SK-N-SH (cell line): ENCODE results near the gene EXOC5.

Experiments
- CHD2 ChIP-seq: fragments of 150-350 bp; IDR thresholded peaks from 2 replicates; pipeline ENCODE4 v1.6.1; 2018; ENCODE audit warnings: low read length; ENCODE audit not compliant: partially characterized antibody
- EP300 ChIP-seq, 2 experiments: IDR thresholded peaks; 2 replicates each; pipeline versions ENCODE4 v1.4.0 to v1.6.1; 2012; ENCODE audit warnings: borderline replicate concordance in 1 of 2, low read depth in 1 of 2, low read length in 1 of 2
- EZH2phosphoT487 ChIP-seq: fragments of 200-600 bp; sonication (generic); IDR thresholded peaks from 2 replicates; pipeline ENCODE4 v1.6.1; 2017; ENCODE audit warnings: low read depth, mixed run types, mild to moderate bottlenecking, antibody characterized with exemption, moderate library complexity, borderline replicate concordance
- NFIC ChIP-seq: IDR thresholded peaks from 2 replicates; pipeline ENCODE4 v1.4.0; 2012; ENCODE audit warnings: borderline replicate concordance
- RAD21 ChIP-seq: IDR thresholded peaks from 2 replicates; pipeline ENCODE4 v1.6.1; 2012; ENCODE audit warnings: mild to moderate bottlenecking, low read length
- RFX5 ChIP-seq: IDR thresholded peaks from 2 replicates; pipeline ENCODE4 v1.6.1; 2012; ENCODE audit warnings: mild to moderate bottlenecking, improper control_type of control experiment, low read length
- SIN3A ChIP-seq: IDR thresholded peaks from 2 replicates; pipeline ENCODE4 v1.6.1; 2012; ENCODE audit warnings: low read depth, mild to moderate bottlenecking, low read length, moderate library complexity, borderline replicate concordance
- TCF12 ChIP-seq: IDR thresholded peaks from 2 replicates; pipeline ENCODE4 v1.4.0; 2012
- TF ChIP-seq, protein P1 (sequence below): fragments of 200-600 bp; sonication (generic); IDR thresholded peaks from 2 replicates; pipeline ENCODE4 v1.6.1; 2017; ENCODE audit warnings: antibody characterized with exemption, mild to moderate bottlenecking, moderate library complexity
- TF ChIP-seq, protein P2 (sequence below): IDR thresholded peaks from 2 replicates; pipeline ENCODE4 v1.4.0; 2012; ENCODE audit warnings: low read depth, borderline replicate concordance
- TF ChIP-seq, protein P3 (sequence below): IDR thresholded peaks from 2 replicates; pipeline ENCODE4 v1.6.1; 2012; ENCODE audit warnings: mild to moderate bottlenecking, low read depth, low read length, moderate library complexity
- TF ChIP-seq, protein P4 (sequence below): IDR thresholded peaks from 2 replicates; pipeline ENCODE4 v1.4.0; 2012; ENCODE audit warnings: low read depth
- TF ChIP-seq, protein P5 (sequence below): IDR thresholded peaks from 2 replicates; pipeline ENCODE4 v1.4.0; 2012; ENCODE audit warnings: low read depth, borderline replicate concordance
- TF ChIP-seq, protein P6 (sequence below): fragments of 150-350 bp; IDR thresholded peaks from 2 replicates; pipeline ENCODE4 v1.6.1; 2017; ENCODE audit warnings: antibody characterized with exemption, low read length, low read depth, borderline replicate concordance

DNA sequence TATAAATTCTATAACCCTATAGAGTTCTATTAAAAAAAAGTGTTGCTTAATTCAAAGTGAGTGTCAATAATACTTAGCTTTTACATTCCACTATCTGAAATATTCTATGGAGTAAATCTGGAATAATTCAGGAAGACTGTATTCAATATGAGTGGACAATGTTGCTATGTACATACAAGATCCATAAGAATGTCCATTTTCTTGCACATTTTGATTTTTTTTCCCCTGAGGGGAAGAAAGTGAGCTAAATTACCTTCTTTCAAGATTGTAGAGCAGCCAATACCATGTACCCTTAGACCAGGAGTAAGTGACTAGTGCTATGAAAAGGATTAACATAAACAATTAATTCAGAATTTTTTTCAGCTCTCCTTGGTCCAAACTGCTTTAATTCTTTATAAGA is 25.4 kb downstream of the EXOC5 start:
- no peak for TF ChIP-seq EP300 (IDR thresholded peaks at IDR 0.05; ENCODE audit: borderline replicate concordance in 1 of 2, low read depth in 1 of 2, low read length in 1 of 2)
- TF ChIP-seq, protein P1, sequence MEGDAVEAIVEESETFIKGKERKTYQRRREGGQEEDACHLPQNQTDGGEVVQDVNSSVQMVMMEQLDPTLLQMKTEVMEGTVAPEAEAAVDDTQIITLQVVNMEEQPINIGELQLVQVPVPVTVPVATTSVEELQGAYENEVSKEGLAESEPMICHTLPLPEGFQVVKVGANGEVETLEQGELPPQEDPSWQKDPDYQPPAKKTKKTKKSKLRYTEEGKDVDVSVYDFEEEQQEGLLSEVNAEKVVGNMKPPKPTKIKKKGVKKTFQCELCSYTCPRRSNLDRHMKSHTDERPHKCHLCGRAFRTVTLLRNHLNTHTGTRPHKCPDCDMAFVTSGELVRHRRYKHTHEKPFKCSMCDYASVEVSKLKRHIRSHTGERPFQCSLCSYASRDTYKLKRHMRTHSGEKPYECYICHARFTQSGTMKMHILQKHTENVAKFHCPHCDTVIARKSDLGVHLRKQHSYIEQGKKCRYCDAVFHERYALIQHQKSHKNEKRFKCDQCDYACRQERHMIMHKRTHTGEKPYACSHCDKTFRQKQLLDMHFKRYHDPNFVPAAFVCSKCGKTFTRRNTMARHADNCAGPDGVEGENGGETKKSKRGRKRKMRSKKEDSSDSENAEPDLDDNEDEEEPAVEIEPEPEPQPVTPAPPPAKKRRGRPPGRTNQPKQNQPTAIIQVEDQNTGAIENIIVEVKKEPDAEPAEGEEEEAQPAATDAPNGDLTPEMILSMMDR, result no peak
- TF ChIP-seq RAD21, result no peak
- no peak for TF ChIP-seq SIN3A
- no peak for TF ChIP-seq NFIC
- no peak for TF ChIP-seq RFX5
- TF ChIP-seq, protein P2, sequence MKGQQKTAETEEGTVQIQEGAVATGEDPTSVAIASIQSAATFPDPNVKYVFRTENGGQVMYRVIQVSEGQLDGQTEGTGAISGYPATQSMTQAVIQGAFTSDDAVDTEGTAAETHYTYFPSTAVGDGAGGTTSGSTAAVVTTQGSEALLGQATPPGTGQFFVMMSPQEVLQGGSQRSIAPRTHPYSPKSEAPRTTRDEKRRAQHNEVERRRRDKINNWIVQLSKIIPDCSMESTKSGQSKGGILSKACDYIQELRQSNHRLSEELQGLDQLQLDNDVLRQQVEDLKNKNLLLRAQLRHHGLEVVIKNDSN, result no peak
- TF ChIP-seq, protein P3, sequence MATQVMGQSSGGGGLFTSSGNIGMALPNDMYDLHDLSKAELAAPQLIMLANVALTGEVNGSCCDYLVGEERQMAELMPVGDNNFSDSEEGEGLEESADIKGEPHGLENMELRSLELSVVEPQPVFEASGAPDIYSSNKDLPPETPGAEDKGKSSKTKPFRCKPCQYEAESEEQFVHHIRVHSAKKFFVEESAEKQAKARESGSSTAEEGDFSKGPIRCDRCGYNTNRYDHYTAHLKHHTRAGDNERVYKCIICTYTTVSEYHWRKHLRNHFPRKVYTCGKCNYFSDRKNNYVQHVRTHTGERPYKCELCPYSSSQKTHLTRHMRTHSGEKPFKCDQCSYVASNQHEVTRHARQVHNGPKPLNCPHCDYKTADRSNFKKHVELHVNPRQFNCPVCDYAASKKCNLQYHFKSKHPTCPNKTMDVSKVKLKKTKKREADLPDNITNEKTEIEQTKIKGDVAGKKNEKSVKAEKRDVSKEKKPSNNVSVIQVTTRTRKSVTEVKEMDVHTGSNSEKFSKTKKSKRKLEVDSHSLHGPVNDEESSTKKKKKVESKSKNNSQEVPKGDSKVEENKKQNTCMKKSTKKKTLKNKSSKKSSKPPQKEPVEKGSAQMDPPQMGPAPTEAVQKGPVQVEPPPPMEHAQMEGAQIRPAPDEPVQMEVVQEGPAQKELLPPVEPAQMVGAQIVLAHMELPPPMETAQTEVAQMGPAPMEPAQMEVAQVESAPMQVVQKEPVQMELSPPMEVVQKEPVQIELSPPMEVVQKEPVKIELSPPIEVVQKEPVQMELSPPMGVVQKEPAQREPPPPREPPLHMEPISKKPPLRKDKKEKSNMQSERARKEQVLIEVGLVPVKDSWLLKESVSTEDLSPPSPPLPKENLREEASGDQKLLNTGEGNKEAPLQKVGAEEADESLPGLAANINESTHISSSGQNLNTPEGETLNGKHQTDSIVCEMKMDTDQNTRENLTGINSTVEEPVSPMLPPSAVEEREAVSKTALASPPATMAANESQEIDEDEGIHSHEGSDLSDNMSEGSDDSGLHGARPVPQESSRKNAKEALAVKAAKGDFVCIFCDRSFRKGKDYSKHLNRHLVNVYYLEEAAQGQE, result no peak
- TF ChIP-seq, protein P4, sequence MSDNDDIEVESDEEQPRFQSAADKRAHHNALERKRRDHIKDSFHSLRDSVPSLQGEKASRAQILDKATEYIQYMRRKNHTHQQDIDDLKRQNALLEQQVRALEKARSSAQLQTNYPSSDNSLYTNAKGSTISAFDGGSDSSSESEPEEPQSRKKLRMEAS, result no peak
- TF ChIP-seq TCF12, result no peak
- no peak for TF ChIP-seq CHD2
- TF ChIP-seq, protein P5, sequence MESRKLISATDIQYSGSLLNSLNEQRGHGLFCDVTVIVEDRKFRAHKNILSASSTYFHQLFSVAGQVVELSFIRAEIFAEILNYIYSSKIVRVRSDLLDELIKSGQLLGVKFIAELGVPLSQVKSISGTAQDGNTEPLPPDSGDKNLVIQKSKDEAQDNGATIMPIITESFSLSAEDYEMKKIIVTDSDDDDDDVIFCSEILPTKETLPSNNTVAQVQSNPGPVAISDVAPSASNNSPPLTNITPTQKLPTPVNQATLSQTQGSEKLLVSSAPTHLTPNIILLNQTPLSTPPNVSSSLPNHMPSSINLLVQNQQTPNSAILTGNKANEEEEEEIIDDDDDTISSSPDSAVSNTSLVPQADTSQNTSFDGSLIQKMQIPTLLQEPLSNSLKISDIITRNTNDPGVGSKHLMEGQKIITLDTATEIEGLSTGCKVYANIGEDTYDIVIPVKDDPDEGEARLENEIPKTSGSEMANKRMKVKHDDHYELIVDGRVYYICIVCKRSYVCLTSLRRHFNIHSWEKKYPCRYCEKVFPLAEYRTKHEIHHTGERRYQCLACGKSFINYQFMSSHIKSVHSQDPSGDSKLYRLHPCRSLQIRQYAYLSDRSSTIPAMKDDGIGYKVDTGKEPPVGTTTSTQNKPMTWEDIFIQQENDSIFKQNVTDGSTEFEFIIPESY, result no peak
- TF ChIP-seq, protein P6, sequence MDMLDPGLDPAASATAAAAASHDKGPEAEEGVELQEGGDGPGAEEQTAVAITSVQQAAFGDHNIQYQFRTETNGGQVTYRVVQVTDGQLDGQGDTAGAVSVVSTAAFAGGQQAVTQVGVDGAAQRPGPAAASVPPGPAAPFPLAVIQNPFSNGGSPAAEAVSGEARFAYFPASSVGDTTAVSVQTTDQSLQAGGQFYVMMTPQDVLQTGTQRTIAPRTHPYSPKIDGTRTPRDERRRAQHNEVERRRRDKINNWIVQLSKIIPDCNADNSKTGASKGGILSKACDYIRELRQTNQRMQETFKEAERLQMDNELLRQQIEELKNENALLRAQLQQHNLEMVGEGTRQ, result no peak
- no peak for TF ChIP-seq EZH2phosphoT487
